Measurements from ENCODE around the gene STAG3.

STAG3 gene

DNA sequence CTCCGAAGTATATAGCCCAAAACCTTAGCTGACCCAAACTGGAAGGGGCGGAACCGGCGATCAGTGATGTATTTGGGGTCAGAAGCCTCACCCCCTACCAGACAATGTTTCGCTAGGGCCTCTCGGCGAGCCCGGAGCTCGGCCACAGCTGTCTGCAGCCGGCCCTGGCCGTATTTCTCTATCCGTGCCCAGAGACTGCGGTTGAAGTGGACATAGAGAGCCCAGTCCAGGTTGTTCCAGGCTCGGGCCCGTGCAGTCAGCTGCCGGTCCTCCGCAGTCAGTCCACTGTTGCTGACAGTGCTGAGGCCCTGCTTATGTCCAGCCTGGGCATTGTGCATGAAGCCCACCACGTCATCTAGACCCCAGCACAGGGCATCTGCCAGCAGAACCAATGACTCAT is 17.7 kb upstream of the STAG3 start:
- Mint-ChIP-seq H3K27ac (no peak overlapping the region), H3K36me3 (ENCODE audit: low read depth) (peaks cover 14% of the 10 kb centered on the region), H3K27me3 (ENCODE audit: low read depth) (no peaks in the 10 kb centered on the region), H3K9me3 (no peaks in the 10 kb centered on the region), H3K4me3 (no peak overlapping the region), H3K4me1 (ENCODE audit: low read depth) (peaks cover 39% of the 10 kb centered on the region)

DNA sequence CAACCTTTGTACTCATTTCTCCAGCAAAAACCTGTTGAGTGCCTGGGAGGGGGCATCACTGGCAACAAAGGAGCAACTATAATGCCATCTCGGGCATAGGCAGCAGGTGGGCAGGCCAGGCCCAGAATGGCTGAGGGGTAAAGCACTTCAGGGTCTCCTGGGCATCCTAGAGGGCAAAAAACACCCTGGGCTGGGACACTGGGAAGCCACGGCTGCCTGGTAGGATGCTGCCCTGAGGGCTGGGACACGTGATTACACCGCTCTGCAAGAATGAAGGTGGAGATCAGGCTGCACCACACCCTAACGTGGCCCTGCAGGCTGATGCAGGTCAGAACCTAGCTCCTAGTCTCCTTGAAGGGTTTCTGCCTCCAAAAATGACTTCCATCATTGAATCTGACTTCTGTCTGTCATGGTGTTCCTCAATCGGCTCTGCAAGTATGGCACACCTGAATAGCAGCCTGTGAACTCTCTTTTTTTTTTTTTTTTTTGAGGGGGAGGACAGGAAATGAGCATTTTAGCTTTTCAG is 14.6 kb upstream of the STAG3 start:
- H3K27ac Mint-ChIP-seq = peak overlapping the region; percentile 26
- no peaks in the 10 kb centered on the region for H3K9me3 Mint-ChIP-seq
- peaks cover 8% of the 10 kb centered on the region for H3K27me3 Mint-ChIP-seq (ENCODE audit: low read depth)
- peaks cover 52% of the 10 kb centered on the region for H3K4me1 Mint-ChIP-seq (ENCODE audit: low read depth)
- no peaks in the 10 kb centered on the region for H3K36me3 Mint-ChIP-seq (ENCODE audit: low read depth)
- H3K4me3 Mint-ChIP-seq = peak overlapping the region; percentile 45

DNA sequence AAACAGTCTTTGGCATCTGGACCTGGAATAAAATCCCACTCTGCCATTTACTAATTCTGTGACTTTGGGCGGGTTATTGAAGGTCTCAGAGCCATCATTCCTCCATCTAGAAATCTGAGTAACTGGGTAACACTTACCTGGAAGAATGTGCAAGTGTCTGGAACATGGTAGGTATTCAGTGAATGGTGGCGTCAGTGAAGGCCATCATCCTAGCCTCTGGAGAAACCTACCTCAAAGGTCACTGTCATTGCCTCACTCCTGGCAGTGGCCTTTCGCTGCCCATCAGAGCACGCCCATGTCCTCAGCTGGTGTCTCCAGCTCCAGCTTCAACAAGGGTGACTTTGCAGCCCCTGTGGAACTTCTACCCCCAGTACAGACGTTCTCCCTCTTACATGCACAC is 13.8 kb upstream of the STAG3 start:
- H3K27me3 Mint-ChIP-seq (ENCODE audit: low read depth) = peaks cover 16% of the 10 kb centered on the region
- H3K4me3 Mint-ChIP-seq = no peak overlapping the region
- peaks cover 58% of the 10 kb centered on the region for H3K4me1 Mint-ChIP-seq (ENCODE audit: low read depth)
- no peaks in the 10 kb centered on the region for H3K9me3 Mint-ChIP-seq
- H3K36me3 Mint-ChIP-seq (ENCODE audit: low read depth) = no peaks in the 10 kb centered on the region
- H3K27ac Mint-ChIP-seq = no peak overlapping the region

DNA sequence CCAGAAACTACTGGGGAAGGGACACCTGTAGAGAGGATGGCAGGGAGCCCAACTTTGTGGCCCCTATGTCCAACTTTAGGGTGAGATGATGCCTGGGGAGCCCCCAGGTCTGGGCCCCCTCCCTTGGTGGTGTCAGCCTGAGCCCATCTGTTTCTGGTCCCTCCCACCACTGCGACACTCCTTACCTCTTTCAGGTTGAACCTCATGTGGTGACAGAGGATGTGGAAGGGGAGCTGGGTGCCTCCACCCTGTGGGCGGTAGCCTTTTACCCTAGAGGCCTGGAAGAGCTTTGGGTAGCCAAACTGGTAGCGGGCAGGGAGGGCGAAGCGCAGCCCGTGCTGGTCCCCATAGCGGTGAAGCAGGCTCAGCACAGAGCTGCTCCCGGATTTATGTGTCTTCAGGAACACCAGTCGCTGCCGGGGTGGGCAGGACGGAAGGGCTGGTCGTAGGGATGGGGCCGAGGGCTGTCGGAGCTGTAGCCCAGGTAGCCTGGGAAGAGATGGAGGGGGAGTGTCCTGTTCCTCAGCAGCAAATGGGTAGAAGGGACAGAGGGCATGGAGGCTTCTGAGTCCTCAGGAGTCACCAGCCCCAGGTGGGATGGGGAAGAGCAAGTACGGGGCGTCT is 11.3 kb upstream of the STAG3 start:
- Mint-ChIP-seq H3K9me3 (no peaks in the 10 kb centered on the region), H3K36me3 (ENCODE audit: low read depth) (peaks cover 3% of the 10 kb centered on the region), H3K27me3 (ENCODE audit: low read depth) (peaks cover 26% of the 10 kb centered on the region), H3K27ac (peak overlapping the region; percentile 66), H3K4me1 (ENCODE audit: low read depth) (peaks cover 71% of the 10 kb centered on the region), H3K4me3 (peak overlapping the region; percentile 64)

DNA sequence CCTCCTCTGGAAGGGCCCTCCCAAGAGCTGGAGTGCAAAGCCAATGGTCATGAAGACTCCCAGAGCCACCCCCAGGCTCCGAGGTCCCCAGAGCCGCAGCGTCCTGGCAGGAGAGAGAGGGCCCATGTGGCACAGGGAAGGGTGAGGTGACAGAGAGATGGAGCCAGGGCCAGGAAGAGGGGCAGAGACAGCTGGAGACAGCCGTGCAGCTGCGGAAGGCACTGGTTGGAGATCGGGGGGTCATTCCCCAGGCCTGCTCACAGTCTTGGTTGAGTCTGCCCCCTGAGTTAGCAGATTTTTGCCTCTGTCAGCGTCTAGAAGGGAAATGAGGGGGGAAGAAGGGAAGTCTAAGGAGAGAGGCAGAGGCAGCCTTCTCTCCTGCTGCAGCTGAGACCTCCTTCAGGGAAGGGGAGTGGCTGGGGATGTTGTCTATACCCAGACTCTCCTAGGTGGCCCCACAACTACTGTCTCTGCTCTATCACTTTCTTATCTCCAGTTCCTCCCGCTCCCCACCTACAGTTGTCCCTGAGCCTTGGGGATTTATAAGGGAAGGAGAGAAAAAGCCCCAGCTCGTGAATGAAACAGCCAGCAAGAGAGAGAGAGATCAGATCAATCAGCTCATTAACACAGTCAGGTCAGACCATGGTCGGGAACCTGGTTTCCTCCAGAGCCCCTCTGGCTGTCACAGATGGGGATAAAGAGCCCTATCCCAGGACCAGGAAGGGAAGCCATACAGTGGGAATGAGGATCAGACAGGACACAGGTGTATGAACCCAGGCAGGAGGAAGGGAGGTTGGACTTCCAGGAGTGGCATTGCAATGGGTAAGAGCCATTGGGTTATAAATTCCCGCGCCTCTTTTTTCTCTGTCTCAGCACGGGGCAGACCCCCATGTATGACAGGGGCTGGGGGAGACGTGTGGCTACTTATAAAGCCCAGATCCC is 10.5 kb upstream of the STAG3 start:
- H3K27ac Mint-ChIP-seq = peak overlapping the region; percentile 26
- peaks cover 3% of the 10 kb centered on the region for H3K36me3 Mint-ChIP-seq (ENCODE audit: low read depth)
- no peaks in the 10 kb centered on the region for H3K9me3 Mint-ChIP-seq
- H3K27me3 Mint-ChIP-seq (ENCODE audit: low read depth) = peaks cover 30% of the 10 kb centered on the region
- H3K4me3 Mint-ChIP-seq = peak overlapping the region; percentile 64
- H3K4me1 Mint-ChIP-seq (ENCODE audit: low read depth) = peaks cover 71% of the 10 kb centered on the region

DNA sequence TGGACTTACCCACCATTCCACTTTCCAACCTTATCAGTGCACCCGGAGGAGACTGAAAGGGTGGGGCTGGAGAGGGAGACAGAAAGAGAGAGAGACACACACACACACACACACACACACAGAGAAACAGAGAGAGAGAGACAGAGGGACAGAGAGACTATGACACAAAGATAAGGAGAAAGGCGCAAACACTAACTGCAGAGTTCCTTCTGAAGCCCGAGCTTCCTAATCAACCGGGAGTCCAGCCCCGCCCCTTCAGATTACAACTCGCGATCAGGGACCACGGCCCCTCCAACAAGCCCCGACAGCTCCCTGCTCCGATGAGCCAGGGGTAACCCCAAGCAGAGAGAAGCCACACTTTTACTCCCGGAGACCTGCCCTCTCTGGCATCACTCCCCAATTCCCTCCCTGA is 9.8 kb upstream of the STAG3 start:
- Mint-ChIP-seq H3K9me3 (no peaks in the 10 kb centered on the region), H3K27me3 (ENCODE audit: low read depth) (peaks cover 30% of the 10 kb centered on the region), H3K27ac (peak overlapping the region; percentile 36), H3K4me3 (peak overlapping the region; percentile 64), H3K4me1 (ENCODE audit: low read depth) (peaks cover 67% of the 10 kb centered on the region), H3K36me3 (ENCODE audit: low read depth) (peaks cover 3% of the 10 kb centered on the region)

DNA sequence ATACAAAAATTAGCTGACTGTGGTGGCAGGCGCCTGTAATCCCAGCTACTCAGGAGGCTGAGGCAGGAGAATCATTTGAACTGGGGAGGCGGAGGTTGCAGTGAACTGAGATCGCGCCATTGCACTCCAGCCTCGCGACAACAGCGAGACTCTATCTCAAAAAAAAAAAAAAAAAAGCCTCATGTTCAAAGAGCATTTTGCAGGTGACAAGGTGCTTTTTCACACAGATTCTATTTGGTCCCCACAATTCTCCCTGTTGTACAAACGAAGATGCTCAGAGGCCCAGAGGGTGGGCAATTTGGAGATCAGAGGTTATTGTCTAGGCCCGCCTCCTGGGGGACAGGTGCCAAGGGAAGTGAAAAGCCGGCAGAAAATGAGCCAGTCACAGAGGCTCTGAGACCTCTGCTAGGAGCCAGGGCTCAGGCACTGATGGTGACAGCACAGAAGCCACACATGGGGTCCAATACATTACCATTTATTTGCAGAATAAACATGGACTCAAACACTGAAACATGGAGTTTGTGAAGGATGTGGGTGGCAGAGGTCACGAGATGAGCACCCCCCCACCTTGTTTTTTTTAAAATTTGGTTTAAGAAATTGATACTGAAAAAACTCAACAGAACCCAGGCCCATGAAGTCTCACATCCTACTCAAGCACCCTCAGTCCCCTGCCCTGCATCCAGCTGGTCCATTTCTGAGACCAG is 8.4 kb upstream of the STAG3 start:
- peaks cover 53% of the 10 kb centered on the region for H3K4me1 Mint-ChIP-seq (ENCODE audit: low read depth)
- H3K27ac Mint-ChIP-seq = peak overlapping the region; percentile 53
- H3K27me3 Mint-ChIP-seq (ENCODE audit: low read depth) = peaks cover 30% of the 10 kb centered on the region
- peak overlapping the region; percentile 64 for H3K4me3 Mint-ChIP-seq
- no peaks in the 10 kb centered on the region for H3K9me3 Mint-ChIP-seq
- H3K36me3 Mint-ChIP-seq (ENCODE audit: low read depth) = peaks cover 3% of the 10 kb centered on the region

DNA sequence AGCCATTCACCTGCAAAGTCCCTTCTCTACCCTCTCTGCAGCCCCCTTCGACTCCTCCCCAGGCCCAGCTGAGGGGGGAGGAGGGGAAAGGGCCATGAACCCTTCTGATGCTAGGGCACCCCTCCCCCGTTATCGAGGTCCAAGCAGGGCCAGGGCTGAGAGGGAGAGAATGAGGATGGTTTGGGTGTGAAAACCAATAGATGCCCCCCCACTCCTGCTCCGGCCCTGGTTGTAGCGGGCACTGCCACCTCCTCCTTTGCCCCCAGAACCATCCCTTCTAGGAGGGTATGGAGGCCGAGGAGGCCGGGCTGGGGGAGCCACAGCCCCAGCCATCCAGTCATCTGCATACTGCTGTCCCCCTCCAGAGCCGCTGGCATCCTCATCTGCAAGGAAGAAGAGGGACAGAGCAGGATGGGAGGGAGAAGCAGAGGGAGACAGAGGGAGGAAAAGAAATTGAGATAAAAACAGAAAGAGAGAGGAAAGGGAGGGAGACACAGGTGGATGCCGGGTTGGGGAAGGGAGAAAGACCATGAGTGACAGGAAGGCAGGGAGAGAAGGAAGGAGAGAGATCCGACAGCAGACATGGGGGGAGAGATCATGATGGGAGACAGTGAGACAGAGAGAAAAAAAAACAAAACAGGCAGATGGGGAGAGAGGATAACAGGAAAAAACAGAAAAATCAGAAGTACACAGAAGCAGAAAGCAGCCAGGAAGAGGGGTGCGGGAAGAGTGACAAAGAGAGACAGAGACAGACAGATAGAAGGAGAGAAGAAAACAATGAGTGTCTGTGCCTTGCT is 7.4 kb upstream of the STAG3 start:
- H3K9me3 Mint-ChIP-seq = no peaks in the 10 kb centered on the region
- peak overlapping the region; percentile 8 for H3K27ac Mint-ChIP-seq
- H3K4me1 Mint-ChIP-seq (ENCODE audit: low read depth) = peaks cover 54% of the 10 kb centered on the region
- peaks cover 37% of the 10 kb centered on the region for H3K27me3 Mint-ChIP-seq (ENCODE audit: low read depth)
- H3K36me3 Mint-ChIP-seq (ENCODE audit: low read depth) = peaks cover 3% of the 10 kb centered on the region
- H3K4me3 Mint-ChIP-seq = peak overlapping the region; percentile 70

DNA sequence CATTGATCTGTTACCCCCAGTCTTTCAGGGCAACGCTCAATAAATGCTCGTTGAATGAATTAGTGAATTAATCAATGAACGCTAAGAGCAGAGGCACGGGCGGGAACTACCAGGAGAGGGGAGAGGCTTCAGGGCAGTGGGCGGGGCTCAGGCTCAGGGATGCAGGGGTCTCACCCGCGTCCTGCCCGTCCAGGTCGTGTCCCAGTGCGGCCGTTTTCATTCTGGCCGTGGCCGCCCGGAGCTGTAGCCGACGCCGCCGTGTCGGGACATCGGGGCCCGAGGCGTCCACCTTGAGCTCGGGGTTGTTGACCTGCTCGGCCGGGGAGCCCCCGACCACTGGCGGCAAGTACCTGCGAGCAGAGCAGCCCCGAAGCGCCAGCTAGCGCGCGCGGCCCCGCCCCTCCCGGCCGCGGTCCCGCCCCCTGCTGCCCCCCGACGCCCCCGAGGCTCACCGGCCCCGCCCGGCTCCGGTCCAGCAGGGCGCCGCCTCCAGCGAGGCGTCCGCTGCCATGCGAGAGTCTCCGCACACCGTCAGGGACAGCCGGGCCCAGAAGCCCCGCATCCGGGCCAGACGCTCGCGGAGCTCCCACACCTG is 6.5 kb upstream of the STAG3 start:
- H3K27me3 Mint-ChIP-seq (ENCODE audit: low read depth) = peaks cover 38% of the 10 kb centered on the region
- H3K27ac Mint-ChIP-seq = no peak overlapping the region
- H3K4me1 Mint-ChIP-seq (ENCODE audit: low read depth) = peaks cover 48% of the 10 kb centered on the region

DNA sequence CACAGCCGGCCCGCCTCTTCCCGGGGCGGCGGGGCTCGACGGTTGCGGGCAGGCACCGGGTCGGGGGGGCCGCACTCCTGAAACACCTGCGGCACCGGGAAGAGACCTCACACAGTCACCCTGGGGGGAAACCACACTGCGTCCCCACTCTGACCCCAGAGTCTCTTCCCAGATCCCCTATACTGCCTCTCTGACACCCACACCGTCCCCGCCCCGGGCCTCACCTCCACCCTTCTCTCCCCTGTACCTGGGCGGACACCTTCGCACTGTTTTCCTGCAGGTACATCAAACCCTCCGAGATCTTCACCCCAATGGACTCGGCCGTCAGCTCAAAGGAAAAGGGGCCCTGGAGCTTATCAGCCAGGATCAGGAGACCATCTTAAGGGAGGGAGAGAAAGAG is 5.9 kb upstream of the STAG3 start:
- peaks cover 3% of the 10 kb centered on the region for H3K36me3 Mint-ChIP-seq (ENCODE audit: low read depth)
- H3K9me3 Mint-ChIP-seq = no peaks in the 10 kb centered on the region
- peak overlapping the region; percentile 73 for H3K4me3 Mint-ChIP-seq
- no peak overlapping the region for H3K27ac Mint-ChIP-seq
- H3K4me1 Mint-ChIP-seq (ENCODE audit: low read depth) = peaks cover 49% of the 10 kb centered on the region
- peaks cover 38% of the 10 kb centered on the region for H3K27me3 Mint-ChIP-seq (ENCODE audit: low read depth)

More for the DNA sequence above, 6.5 kb upstream of the STAG3 start:
- Mint-ChIP-seq H3K4me3 (peak overlapping the region; percentile 11), H3K36me3 (ENCODE audit: low read depth) (peaks cover 3% of the 10 kb centered on the region), H3K9me3 (no peaks in the 10 kb centered on the region)

DNA sequence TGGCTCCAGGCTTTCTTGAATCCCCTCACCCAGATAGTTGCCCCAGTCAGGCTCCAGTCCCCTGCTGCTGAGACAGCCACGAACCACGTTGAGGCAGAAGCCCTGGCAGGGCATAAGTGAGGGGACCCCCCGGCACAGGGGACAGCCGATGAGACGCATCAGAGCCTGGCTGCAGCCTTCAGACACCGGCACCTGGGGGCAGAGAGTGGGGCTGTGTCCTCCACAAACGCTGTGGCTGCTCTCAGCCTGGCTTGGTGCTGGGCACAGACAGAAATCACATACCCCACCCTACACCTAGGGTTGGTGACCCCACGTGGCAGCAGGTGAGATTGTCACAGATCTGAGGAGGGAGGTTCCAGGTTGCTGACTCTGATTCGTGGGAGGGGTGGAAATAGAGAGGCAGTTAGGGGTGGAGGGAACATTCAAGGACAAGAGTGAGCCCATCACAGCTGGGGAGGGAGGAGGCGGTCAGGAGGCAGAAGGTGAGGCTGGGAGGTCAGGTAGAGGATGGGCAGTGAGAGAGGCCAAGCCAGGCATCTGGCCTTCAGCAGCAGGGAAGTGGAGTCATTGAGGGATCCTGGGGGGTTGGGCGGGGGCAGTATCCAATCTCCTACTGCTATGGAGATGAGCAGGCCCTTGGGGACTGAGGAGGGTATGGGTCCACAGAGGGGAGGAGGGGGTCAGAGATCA is 3.8 kb upstream of the STAG3 start:
- peaks cover 34% of the 10 kb centered on the region for H3K4me1 Mint-ChIP-seq (ENCODE audit: low read depth)
- H3K4me3 Mint-ChIP-seq = no peak overlapping the region
- peaks cover 21% of the 10 kb centered on the region for H3K27me3 Mint-ChIP-seq (ENCODE audit: low read depth)
- peaks cover 3% of the 10 kb centered on the region for H3K36me3 Mint-ChIP-seq (ENCODE audit: low read depth)
- no peak overlapping the region for H3K27ac Mint-ChIP-seq
- H3K9me3 Mint-ChIP-seq = no peaks in the 10 kb centered on the region

DNA sequence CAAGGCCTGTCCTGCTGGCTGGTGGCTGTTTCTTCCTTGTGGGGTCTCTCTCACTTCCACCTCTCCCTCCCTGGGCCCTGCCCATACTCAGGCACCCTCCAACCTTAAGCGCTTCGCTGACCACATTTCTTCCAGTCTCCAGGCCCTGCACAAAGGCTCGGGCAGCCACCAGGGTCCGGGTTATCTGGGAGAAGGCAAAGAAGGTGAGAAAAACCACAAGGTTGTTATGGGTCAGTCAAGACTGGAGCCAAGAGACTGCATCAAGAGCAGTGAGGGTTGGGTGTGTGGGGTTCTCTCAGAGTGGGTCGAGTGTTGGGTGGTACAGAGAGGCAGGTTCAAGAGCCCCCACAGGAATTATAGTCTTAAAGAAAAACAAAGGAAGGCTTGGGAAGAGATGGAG is 3.1 kb upstream of the STAG3 start:
- peaks cover 3% of the 10 kb centered on the region for H3K36me3 Mint-ChIP-seq (ENCODE audit: low read depth)
- H3K27ac Mint-ChIP-seq = no peak overlapping the region
- peaks cover 28% of the 10 kb centered on the region for H3K4me1 Mint-ChIP-seq (ENCODE audit: low read depth)
- H3K4me3 Mint-ChIP-seq = peak overlapping the region; percentile 13
- peaks cover 21% of the 10 kb centered on the region for H3K27me3 Mint-ChIP-seq (ENCODE audit: low read depth)
- no peaks in the 10 kb centered on the region for H3K9me3 Mint-ChIP-seq

DNA sequence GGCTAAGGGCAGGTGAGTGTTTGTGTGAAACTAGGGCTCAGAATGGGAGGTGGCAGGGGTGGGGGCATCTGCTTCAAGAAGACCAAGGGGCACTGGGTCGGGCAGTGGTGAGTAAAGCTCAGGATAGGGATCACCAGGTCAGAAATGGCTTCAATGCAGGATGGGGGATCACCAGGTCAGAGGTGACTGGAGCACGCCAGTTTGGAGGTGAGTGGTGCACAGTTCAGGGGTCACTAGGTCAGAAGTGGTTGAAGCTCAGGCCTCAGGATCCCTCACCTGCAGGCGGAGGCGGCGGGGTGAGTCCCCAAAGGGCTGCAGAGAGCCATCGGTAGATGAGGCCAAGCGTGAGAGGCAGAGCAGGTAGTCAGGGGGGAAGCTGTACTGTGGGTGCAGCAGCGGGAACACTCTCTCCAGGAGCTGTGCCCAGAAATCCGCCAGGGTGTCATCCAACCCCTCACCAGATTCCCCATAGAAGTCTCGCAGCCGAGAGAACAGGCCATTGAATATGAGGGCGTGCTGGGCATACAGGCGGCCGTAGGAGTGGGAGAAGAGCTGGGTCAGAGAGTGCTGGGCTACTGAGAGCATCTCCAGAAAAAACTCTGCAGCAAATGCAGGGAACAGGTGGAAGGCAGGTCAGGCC is 2.3 kb upstream of the STAG3 start:
- Mint-ChIP-seq H3K36me3 (ENCODE audit: low read depth) (peaks cover 4% of the 10 kb centered on the region), H3K27ac (peak overlapping the region; percentile 23), H3K9me3 (no peaks in the 10 kb centered on the region), H3K4me1 (ENCODE audit: low read depth) (peaks cover 23% of the 10 kb centered on the region), H3K27me3 (ENCODE audit: low read depth) (peaks cover 18% of the 10 kb centered on the region), H3K4me3 (peak overlapping the region; percentile 47)

Measured in T-helper 1 cell treated with Interleukin-12 subunit alpha and Interleukin-12 subunit beta and Interleukin-4 antibody, amounts not matched to agents 30 μg/mL and 1 μg/mL, for 36 hours (primary cell).